ENCODE measurements around the gene TEX48.

Gene TEX48

DNA sequence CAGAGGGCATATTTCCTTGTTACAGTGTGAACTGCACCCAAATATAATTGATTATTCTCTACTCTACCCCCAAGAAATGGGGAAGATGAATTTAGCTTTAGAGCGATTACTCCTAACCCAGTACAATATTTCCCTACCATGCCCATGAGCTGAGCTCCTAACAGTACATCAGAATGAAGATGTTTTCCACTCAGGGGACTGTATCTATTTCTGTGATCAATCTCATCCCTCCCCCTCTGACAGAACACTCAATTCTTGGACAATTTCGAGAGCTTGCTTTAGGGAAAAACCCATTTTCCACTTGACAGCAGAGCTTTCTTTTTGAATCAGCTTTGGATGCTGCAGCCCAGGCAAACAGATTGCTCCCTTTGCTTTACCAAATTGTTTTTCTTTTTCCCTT, 24.7 kb upstream of the TEX48 start:
- Histone ChIP-seq H3K36me3 (ENCODE audit: low read depth) (no peaks in the 10 kb centered on the region), H3K9me3 (ENCODE audit: severe bottlenecking) (no peaks in the 10 kb centered on the region), H3K27ac (ENCODE audit: poor library complexity, severe bottlenecking) (no peak overlapping the region), H3K4me3 (ENCODE audit: severe bottlenecking) (no peak overlapping the region), H3K4me1 (ENCODE audit: insufficient read depth, poor library complexity, severe bottlenecking) (no peaks in the 10 kb centered on the region), H3K27me3 (ENCODE audit: insufficient read depth, poor library complexity, severe bottlenecking) (no peaks in the 10 kb centered on the region)
- DNase-seq (ENCODE audit: low spot score) (no peak), ATAC-seq (ENCODE audit: low read depth) (no peak)
- no peak for TF ChIP-seq CTCF (IDR thresholded peaks at IDR 0.05; ENCODE audit: poor library complexity, severe bottlenecking)

DNA sequence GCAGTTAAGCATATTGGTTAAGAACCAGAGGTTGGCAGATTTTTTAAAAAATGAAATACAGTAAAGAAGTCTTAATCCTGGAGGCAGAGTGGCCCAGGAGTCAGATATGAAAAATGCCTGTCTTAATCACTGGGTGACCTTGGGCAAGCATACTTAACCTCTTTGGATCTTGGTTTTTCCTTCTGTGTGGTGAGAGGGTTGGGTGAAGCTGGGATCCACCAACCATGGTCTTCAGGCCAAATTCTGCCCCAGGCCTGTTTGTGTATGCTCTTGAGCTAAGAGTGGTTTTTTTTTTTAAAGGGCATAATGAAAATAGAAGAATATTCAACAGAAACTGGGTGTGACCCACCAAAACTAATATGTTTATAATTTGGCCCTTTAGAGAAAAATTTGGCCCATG, 20.0 kb upstream of the TEX48 start:
- Histone ChIP-seq H3K36me3 (ENCODE audit: low read depth) (no peaks in the 10 kb centered on the region), H3K27me3 (ENCODE audit: insufficient read depth, poor library complexity, severe bottlenecking) (no peaks in the 10 kb centered on the region), H3K4me3 (ENCODE audit: severe bottlenecking) (no peak overlapping the region), H3K27ac (ENCODE audit: poor library complexity, severe bottlenecking) (no peak overlapping the region), H3K9me3 (ENCODE audit: severe bottlenecking) (no peaks in the 10 kb centered on the region), H3K4me1 (ENCODE audit: insufficient read depth, poor library complexity, severe bottlenecking) (no peaks in the 10 kb centered on the region)
- TF ChIP-seq CTCF (IDR thresholded peaks at IDR 0.05; ENCODE audit: poor library complexity, severe bottlenecking): no peak
- no peak for DNase-seq (ENCODE audit: low spot score)
- no peak for ATAC-seq (ENCODE audit: low read depth)

DNA sequence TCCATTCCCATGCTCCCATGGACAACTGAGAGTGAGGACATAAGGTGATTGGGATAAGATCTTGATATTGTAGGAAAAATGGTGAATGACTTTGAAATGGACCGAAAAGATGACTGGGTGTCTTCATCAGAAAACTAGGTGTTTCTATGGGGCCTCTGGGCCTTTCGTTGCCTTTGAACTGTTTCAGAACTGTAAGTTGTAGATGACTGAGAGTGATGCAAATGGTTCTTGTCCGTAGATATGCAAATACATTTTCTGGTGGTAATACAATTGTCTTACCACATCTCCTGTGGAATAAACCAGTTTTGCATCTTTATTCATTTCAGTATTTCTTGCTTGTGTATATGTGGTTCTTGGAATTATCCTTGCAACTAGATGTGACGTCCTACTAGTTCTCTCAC, 16.0 kb upstream of the TEX48 start:
- no peaks in the 10 kb centered on the region for H3K9me3 ChIP-seq (ENCODE audit: severe bottlenecking)
- TF ChIP-seq CTCF (IDR thresholded peaks at IDR 0.05; ENCODE audit: poor library complexity, severe bottlenecking): no peak
- H3K27ac ChIP-seq (ENCODE audit: poor library complexity, severe bottlenecking): no peak overlapping the region
- H3K27me3 ChIP-seq (ENCODE audit: insufficient read depth, poor library complexity, severe bottlenecking): no peaks in the 10 kb centered on the region
- no peak overlapping the region for H3K4me3 ChIP-seq (ENCODE audit: severe bottlenecking)
- ATAC-seq (ENCODE audit: low read depth) (no peak), DNase-seq (ENCODE audit: low spot score) (no peak)
- H3K36me3 ChIP-seq (ENCODE audit: low read depth): no peaks in the 10 kb centered on the region
- H3K4me1 ChIP-seq (ENCODE audit: insufficient read depth, poor library complexity, severe bottlenecking): peaks cover 12% of the 10 kb centered on the region

- TF ChIP-seq CTCF (IDR thresholded peaks at IDR 0.05; ENCODE audit: poor library complexity, severe bottlenecking): no peak
- peaks cover 12% of the 10 kb centered on the region for H3K4me1 ChIP-seq (ENCODE audit: insufficient read depth, poor library complexity, severe bottlenecking)
- DNase-seq (ENCODE audit: low spot score) (no peak), ATAC-seq (ENCODE audit: low read depth) (no peak)
- H3K36me3 ChIP-seq (ENCODE audit: low read depth): no peaks in the 10 kb centered on the region
- no peaks in the 10 kb centered on the region for H3K27me3 ChIP-seq (ENCODE audit: insufficient read depth, poor library complexity, severe bottlenecking)
- H3K27ac ChIP-seq (ENCODE audit: poor library complexity, severe bottlenecking): no peak overlapping the region
- no peak overlapping the region for H3K4me3 ChIP-seq (ENCODE audit: severe bottlenecking)
- no peaks in the 10 kb centered on the region for H3K9me3 ChIP-seq (ENCODE audit: severe bottlenecking)
These were observed 15.0 kb upstream of the TEX48 start for GRCh38 chr9:114696814-114697544.

GRCh38 chr9:114695948-114696347, 14.0 kb upstream of the TEX48 start:
- no peak overlapping the region for H3K27ac ChIP-seq (ENCODE audit: poor library complexity, severe bottlenecking)
- no peak for DNase-seq (ENCODE audit: low spot score)
- peaks cover 19% of the 10 kb centered on the region for H3K4me1 ChIP-seq (ENCODE audit: insufficient read depth, poor library complexity, severe bottlenecking)
- H3K9me3 ChIP-seq (ENCODE audit: severe bottlenecking): no peaks in the 10 kb centered on the region
- TF ChIP-seq CTCF (IDR thresholded peaks at IDR 0.05; ENCODE audit: poor library complexity, severe bottlenecking): no peak
- no peaks in the 10 kb centered on the region for H3K36me3 ChIP-seq (ENCODE audit: low read depth)
- no peaks in the 10 kb centered on the region for H3K27me3 ChIP-seq (ENCODE audit: insufficient read depth, poor library complexity, severe bottlenecking)
- ATAC-seq (ENCODE audit: low read depth): no peak
- no peak overlapping the region for H3K4me3 ChIP-seq (ENCODE audit: severe bottlenecking)
